SU-DHL-6 (cell line): ENCODE results near the gene NDUFS7.

ENCODE experiments used
- EZH2phosphoT487 ChIP-seq: fragments of 200-600 bp; sonication (generic), shearing (Covaris generic); conservative IDR thresholded peaks from 2 replicates; pipeline ENCODE4 v1.6.1; 2018; ENCODE audit warnings: mild to moderate bottlenecking, antibody characterized with exemption, low read length, moderate library complexity, mixed read lengths
- TF ChIP-seq, protein P1 (sequence below): fragments of 200-600 bp; sonication (generic); IDR thresholded peaks from one replicate; pipeline ENCODE4 v1.5.1; 2017; ENCODE audit warnings: antibody characterized with exemption, mild to moderate bottlenecking, low read length, moderate library complexity; ENCODE audit not compliant: insufficient read depth, poor library complexity, severe bottlenecking

DNA sequence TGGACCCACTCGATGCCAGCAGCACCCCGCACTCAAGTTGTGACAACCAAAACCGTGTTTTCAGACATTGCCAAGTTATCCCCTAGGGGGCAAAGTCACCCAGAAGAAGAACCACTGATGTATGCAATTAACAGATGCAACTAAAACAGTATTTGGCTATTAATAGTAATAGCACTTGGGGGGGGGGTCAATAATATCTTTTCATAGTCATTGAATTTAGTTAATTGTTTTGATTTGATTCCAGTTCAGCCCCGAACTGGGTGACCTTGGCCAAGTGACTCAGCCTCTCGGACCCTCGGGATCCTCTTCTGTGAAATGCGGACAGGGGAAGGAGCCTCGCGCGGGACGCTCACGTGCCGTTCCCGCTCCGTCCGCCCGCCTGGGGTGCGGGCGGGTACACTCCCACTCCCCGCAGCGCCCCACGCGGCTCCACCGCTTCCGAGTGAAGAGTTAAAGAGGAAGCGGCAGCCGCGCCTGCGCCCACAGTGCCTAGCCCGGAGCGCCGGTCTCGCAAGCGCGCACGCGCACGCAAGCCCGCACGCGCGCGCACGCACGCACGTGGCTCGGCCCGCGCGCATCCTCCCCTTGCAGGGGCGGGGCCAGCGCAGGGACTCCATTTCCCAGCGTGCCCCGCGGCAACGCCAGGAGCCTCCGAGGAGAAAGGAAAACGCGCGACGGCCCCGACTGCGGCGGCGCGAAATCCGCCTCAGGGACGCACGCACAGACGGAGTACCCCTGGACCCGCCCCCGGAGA is 23.2 kb downstream of the NDUFS7 start:
- TF ChIP-seq, protein P1, sequence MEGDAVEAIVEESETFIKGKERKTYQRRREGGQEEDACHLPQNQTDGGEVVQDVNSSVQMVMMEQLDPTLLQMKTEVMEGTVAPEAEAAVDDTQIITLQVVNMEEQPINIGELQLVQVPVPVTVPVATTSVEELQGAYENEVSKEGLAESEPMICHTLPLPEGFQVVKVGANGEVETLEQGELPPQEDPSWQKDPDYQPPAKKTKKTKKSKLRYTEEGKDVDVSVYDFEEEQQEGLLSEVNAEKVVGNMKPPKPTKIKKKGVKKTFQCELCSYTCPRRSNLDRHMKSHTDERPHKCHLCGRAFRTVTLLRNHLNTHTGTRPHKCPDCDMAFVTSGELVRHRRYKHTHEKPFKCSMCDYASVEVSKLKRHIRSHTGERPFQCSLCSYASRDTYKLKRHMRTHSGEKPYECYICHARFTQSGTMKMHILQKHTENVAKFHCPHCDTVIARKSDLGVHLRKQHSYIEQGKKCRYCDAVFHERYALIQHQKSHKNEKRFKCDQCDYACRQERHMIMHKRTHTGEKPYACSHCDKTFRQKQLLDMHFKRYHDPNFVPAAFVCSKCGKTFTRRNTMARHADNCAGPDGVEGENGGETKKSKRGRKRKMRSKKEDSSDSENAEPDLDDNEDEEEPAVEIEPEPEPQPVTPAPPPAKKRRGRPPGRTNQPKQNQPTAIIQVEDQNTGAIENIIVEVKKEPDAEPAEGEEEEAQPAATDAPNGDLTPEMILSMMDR, result peak; percentile 48
- TF ChIP-seq EZH2phosphoT487, result no peak
